Measurements from ENCODE around the gene BLMH. TPM values are rescaled to one million over a fixed set of nuclear protein-coding genes. Genes with fewer than 3 reads are reported as not detected.
A peak's percentile ranks its signal among the peaks of the same experiment; 100 is the strongest.

Gene BLMH
- total and polyA plus RNA-seq, 2 donors (not counting 1 experiment from before 2014, with no cell fraction given) = 5.9 to 25.9 TPM

- peaks cover 7% of the 10 kb centered on the region for H3K4me1 Mint-ChIP-seq
- Histone ChIP-seq H3K27me3 (replicated peaks in 1 of 4; ENCODE audit: control extremely low read depth in 1 of 4, control insufficient read depth in 3 of 4, insufficient read depth in 4 of 4, low read length in 3 of 4) (no peaks in the 10 kb centered on the region), H3K4me2 (replicated peaks; ENCODE audit: low read depth, low read length, poor library complexity, severe bottlenecking) (no peak overlapping the region), H3K9ac (ENCODE audit: low read length) (no peak overlapping the region), H3K4me1 (ENCODE audit: control insufficient read depth in 2 of 2, insufficient read depth in 2 of 2, low read length in 2 of 2) (no peaks in the 10 kb centered on the region), H2AFZ (ENCODE audit: insufficient read depth, low read depth, low read length, poor library complexity, severe bottlenecking) (no peak overlapping the region), H3K27ac (ENCODE audit: low read length in 2 of 2) (no peak overlapping the region), H3K9me3 (ENCODE audit: control extremely low read depth in 1 of 3, control insufficient read depth in 2 of 3, insufficient read depth in 1 of 3, low read length in 2 of 3) (no peaks in the 10 kb centered on the region), H4K20me1 (ENCODE audit: control insufficient read depth, insufficient read depth, low read length, poor library complexity, severe bottlenecking) (no peaks in the 10 kb centered on the region), H3K4me3 (ENCODE audit: control extremely low read depth in 1 of 5, extremely low read depth in 1 of 5, insufficient read depth in 1 of 5, low read depth in 2 of 5, low read length in 4 of 5) (no peak overlapping the region), H3K79me2 (ENCODE audit: control insufficient read depth, insufficient read depth, low read length) (no peaks in the 10 kb centered on the region), H3K36me3 (replicated peaks in 1 of 2; ENCODE audit: control extremely low read depth in 1 of 2, control insufficient read depth in 1 of 2, extremely low read depth in 1 of 2, insufficient read depth in 2 of 2, low read length in 1 of 2) (no peaks in the 10 kb centered on the region)
- H3K27me3 Mint-ChIP-seq = no peaks in the 10 kb centered on the region
- TF ChIP-seq EZH2 (IDR thresholded peaks at IDR 0.05; ENCODE audit: borderline replicate concordance, insufficient read depth, low read depth, low read length, poor library complexity, severe bottlenecking) (no peak), CTCF (IDR thresholded peaks at IDR 0.05) (no peak)
- DNase-seq (no peak), ATAC-seq (ENCODE audit: low read depth) (no peak)
- intact Hi-C loops (cut with micrococcal nuclease) = no loop called here
- H3K4me3 Mint-ChIP-seq = no peak overlapping the region
- ChIA-PET POLR2A (no interaction called here), CTCF (interaction anchor here (1.1 to 3.1 kb wide), 2 partner anchors 16 to 232 kb away, joined by 3 to 16 read pairs; no protein-coding TSS in a partner anchor)
- no peaks in the 10 kb centered on the region for H3K9me3 Mint-ChIP-seq (ENCODE audit: insufficient read depth)
- no peak overlapping the region for H3K27ac Mint-ChIP-seq
These were observed 32.2 kb upstream of the BLMH start for GRCh38 chr17:30323895-30324319.

GRCh38 chr17:30323262-30323894, 31.6 kb upstream of the BLMH start:
- H3K27ac Mint-ChIP-seq = no peak overlapping the region
- 16% methylated on average over 4 of the region's 5 CpGs for WGBS (ENCODE audit: insufficient coverage)

More at GRCh38 chr17:30323262-30323894, 31.6 kb upstream of the BLMH start:
- Histone ChIP-seq H3K4me2 (replicated peaks; ENCODE audit: low read depth, low read length, poor library complexity, severe bottlenecking) (no peak overlapping the region), H3K36me3 (replicated peaks in 1 of 2; ENCODE audit: control extremely low read depth in 1 of 2, control insufficient read depth in 1 of 2, extremely low read depth in 1 of 2, insufficient read depth in 2 of 2, low read length in 1 of 2) (no peaks in the 10 kb centered on the region), H3K79me2 (ENCODE audit: control insufficient read depth, insufficient read depth, low read length) (no peaks in the 10 kb centered on the region), H3K4me1 (ENCODE audit: control insufficient read depth in 2 of 2, insufficient read depth in 2 of 2, low read length in 2 of 2) (no peaks in the 10 kb centered on the region), H3K27ac (ENCODE audit: low read length in 2 of 2) (no peak overlapping the region), H3K9me3 (ENCODE audit: control extremely low read depth in 1 of 3, control insufficient read depth in 2 of 3, insufficient read depth in 1 of 3, low read length in 2 of 3) (no peaks in the 10 kb centered on the region), H3K27me3 (replicated peaks in 1 of 4; ENCODE audit: control extremely low read depth in 1 of 4, control insufficient read depth in 3 of 4, insufficient read depth in 4 of 4, low read length in 3 of 4) (no peaks in the 10 kb centered on the region), H3K4me3 (ENCODE audit: control extremely low read depth in 1 of 5, extremely low read depth in 1 of 5, insufficient read depth in 1 of 5, low read depth in 2 of 5, low read length in 4 of 5) (no peak overlapping the region), H4K20me1 (ENCODE audit: control insufficient read depth, insufficient read depth, low read length, poor library complexity, severe bottlenecking) (no peaks in the 10 kb centered on the region), H2AFZ (ENCODE audit: insufficient read depth, low read depth, low read length, poor library complexity, severe bottlenecking) (no peak overlapping the region), H3K9ac (ENCODE audit: low read length) (no peak overlapping the region)
- Mint-ChIP-seq H3K4me3 (no peak overlapping the region), H3K9me3 (ENCODE audit: insufficient read depth) (no peaks in the 10 kb centered on the region), H3K4me1 (peaks cover 7% of the 10 kb centered on the region), H3K27me3 (no peaks in the 10 kb centered on the region)
- ATAC-seq (ENCODE audit: low read depth) = no peak
- CTCF ChIA-PET = interaction anchor here (1.1 to 3.1 kb wide), 2 partner anchors 16 to 232 kb away, joined by 3 to 16 read pairs; no protein-coding TSS in a partner anchor
- POLR2A ChIA-PET = interaction anchor here (0.6 kb wide), 1 partner anchor 1559 kb away, joined by 7 read pairs; no protein-coding TSS in a partner anchor
- TF ChIP-seq EZH2 (IDR thresholded peaks at IDR 0.05; ENCODE audit: borderline replicate concordance, insufficient read depth, low read depth, low read length, poor library complexity, severe bottlenecking) (no peak), CTCF (IDR thresholded peaks at IDR 0.05) (no peak)
- DNase-seq = peak; percentile 21
- intact Hi-C loops (cut with micrococcal nuclease) = no loop called here

Data from B cell (primary cell).